ENCODE data around the gene TEX14. TPM values are rescaled to one million over a fixed set of nuclear protein-coding genes. Genes with fewer than 3 reads are reported as not detected.

Gene TEX14, protein sequence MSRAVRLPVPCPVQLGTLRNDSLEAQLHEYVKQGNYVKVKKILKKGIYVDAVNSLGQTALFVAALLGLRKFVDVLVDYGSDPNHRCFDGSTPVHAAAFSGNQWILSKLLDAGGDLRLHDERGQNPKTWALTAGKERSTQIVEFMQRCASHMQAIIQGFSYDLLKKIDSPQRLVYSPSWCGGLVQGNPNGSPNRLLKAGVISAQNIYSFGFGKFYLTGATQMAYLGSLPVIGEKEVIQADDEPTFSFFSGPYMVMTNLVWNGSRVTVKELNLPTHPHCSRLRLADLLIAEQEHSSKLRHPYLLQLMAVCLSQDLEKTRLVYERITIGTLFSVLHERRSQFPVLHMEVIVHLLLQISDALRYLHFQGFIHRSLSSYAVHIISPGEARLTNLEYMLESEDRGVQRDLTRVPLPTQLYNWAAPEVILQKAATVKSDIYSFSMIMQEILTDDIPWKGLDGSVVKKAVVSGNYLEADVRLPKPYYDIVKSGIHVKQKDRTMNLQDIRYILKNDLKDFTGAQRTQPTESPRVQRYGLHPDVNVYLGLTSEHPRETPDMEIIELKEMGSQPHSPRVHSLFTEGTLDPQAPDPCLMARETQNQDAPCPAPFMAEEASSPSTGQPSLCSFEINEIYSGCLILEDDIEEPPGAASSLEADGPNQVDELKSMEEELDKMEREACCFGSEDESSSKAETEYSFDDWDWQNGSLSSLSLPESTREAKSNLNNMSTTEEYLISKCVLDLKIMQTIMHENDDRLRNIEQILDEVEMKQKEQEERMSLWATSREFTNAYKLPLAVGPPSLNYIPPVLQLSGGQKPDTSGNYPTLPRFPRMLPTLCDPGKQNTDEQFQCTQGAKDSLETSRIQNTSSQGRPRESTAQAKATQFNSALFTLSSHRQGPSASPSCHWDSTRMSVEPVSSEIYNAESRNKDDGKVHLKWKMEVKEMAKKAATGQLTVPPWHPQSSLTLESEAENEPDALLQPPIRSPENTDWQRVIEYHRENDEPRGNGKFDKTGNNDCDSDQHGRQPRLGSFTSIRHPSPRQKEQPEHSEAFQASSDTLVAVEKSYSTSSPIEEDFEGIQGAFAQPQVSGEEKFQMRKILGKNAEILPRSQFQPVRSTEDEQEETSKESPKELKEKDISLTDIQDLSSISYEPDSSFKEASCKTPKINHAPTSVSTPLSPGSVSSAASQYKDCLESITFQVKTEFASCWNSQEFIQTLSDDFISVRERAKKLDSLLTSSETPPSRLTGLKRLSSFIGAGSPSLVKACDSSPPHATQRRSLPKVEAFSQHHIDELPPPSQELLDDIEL (N-terminal part only)
- total RNA-seq, result not detected in 2 replicates

DNA sequence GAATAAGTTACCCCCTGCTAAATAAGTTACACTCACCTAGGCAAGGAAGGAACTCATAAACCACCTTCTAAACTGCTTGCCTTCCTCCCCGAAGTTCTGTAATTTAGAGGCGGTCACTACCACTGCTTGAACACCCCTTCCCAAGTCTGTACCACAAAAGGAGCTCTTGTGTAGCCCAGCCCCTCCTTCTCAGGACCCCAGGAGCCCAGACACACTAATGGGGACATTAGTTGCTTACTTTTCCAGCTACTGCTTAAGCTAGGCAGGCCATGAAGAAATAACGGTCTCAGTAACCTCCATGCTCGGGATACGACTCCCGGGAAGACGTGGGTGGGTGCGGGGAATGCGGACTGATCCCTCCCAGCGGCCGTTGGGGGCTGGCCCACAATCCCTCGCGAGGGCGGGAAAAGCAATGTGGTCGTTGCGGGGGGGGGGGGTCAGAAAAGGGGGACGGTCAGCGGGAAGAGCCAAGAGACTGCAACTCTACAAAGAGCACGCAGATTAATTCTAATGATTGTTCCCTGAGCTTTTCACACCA lies at the start of gene TEX14:
TEX14 (minus strand) TSS at position 345 of the 538 bp plus-strand sequence. CDS start 40,044 bp downstream, outside the sequence.

GRCh38 chr17:58692239-58693055 lies 602 bp upstream of the TEX14 start, which contains the start of gene RAD51C:
Gene RAD51C (plus strand): TSS chr17:58692602. CDS start chr17:58692644, 42 bp downstream.

GRCh38 chr17:58513965-58514769 lies 177.7 kb downstream of the TEX14 start, which contains the start of gene MTMR4:
Gene MTMR4 (minus strand): TSS chr17:58514638. CDS start chr17:58514407, 231 bp downstream.

Other genes with a start within 250 kb of the TEX14 start
- not detected in 2 replicates for gene HSF5, start 203.6 kb downstream of the TEX14 start, total RNA-seq
- 30.1 and 32.9 TPM in 2 replicates for gene MTMR4, start 177.4 kb downstream of the TEX14 start, total RNA-seq
- gene RAD51C, start 557 bp upstream of the TEX14 start, total RNA-seq, result 19.8 and 28.2 TPM in 2 replicates
- gene PPM1E, start 63.8 kb upstream of the TEX14 start, total RNA-seq, result under 0.01 TPM in 1 of 2 replicates, not detected in the other

Measured in airway epithelial cell (primary cell).